Suprapubic skin (tissue), 4 donors: ENCODE measurements around the gene MDM4. TPM values are rescaled to one million over a fixed set of nuclear protein-coding genes. Genes with fewer than 3 reads are reported as not detected.
"Not testable (repeated sequence)": the region's sequence is repeated elsewhere in the genome, so short reads cannot be mapped to it uniquely, and the experiment has no call there.

ENCODE experiments used
- DNase-seq, 2 donors: peaks; one replicate each; pipeline ENCODE4 v3.0.0-alpha.2; 2019; ENCODE audit warnings: low spot score in 2 of 2
- H3K27ac ChIP-seq: fragments of 200-600 bp; sonication (generic); one replicate; pipeline ENCODE4 v1.5.1; 2019
- H3K27me3 ChIP-seq: fragments of 200-600 bp; sonication (generic); one replicate; pipeline ENCODE4 v1.5.1; 2019
- H3K36me3 ChIP-seq: fragments of 200-600 bp; sonication (generic); one replicate; pipeline ENCODE4 v1.5.1; 2019
- H3K4me1 ChIP-seq: fragments of 200-600 bp; sonication (generic); one replicate; pipeline ENCODE4 v1.5.1; 2019
- H3K4me3 ChIP-seq: fragments of 200-600 bp; sonication (generic); one replicate; pipeline ENCODE4 v1.5.1; 2019; ENCODE audit warnings: mild to moderate bottlenecking
- H3K9me3 ChIP-seq: fragments of 200-600 bp; sonication (generic); one replicate; pipeline ENCODE4 v1.5.1; 2019
- EP300 ChIP-seq: sonication (generic); formaldehyde crosslinking; IDR thresholded peaks from one replicate; pipeline ENCODE4 v1.6.1; 2017; ENCODE audit warnings: antibody characterized with exemption
- POLR2A ChIP-seq, 2 donors: fragments of 450-650 bp; IDR thresholded peaks; one replicate each; pipeline ENCODE4 v1.6.1; 2017; ENCODE audit warnings: antibody characterized with exemption in 2 of 2, mild to moderate bottlenecking in 2 of 2, moderate library complexity in 2 of 2
- POLR2AphosphoS5 ChIP-seq, 3 donors: sonication (generic); formaldehyde crosslinking; IDR thresholded peaks; one replicate each; pipeline ENCODE4 v1.6.1; 2017; ENCODE audit warnings: antibody characterized with exemption in 3 of 3
- WGBS: methylation state at CpG from one replicate; pipeline ENCODE4 v1.1.5; 2018; 5-methylcytosine and 5-hydroxymethylcytosine counted together
- total RNA-seq, 4 donors: library from RNA; depleted of rRNA; stranded (reverse); fragments of >200 nt; gene quantifications; one replicate each; pipeline ENCODE4 v1.1.0, GENCODE V29; 2016
- TF ChIP-seq, protein P1 (sequence below), 2 donors: fragments of 200-600 bp in 1 of 2; fragments of 450-650 bp in 1 of 2; sonication (generic) in 1 of 2; IDR thresholded peaks; one replicate each; pipeline ENCODE4 v1.5.1; 2016 to 2019; ENCODE audit warnings: antibody characterized with exemption in 2 of 2, mild to moderate bottlenecking in 1 of 2, moderate library complexity in 1 of 2

Gene MDM4
- total RNA-seq, 4 donors from 2014 or later, result 49.1 to 222 (median 63.2) TPM

DNA sequence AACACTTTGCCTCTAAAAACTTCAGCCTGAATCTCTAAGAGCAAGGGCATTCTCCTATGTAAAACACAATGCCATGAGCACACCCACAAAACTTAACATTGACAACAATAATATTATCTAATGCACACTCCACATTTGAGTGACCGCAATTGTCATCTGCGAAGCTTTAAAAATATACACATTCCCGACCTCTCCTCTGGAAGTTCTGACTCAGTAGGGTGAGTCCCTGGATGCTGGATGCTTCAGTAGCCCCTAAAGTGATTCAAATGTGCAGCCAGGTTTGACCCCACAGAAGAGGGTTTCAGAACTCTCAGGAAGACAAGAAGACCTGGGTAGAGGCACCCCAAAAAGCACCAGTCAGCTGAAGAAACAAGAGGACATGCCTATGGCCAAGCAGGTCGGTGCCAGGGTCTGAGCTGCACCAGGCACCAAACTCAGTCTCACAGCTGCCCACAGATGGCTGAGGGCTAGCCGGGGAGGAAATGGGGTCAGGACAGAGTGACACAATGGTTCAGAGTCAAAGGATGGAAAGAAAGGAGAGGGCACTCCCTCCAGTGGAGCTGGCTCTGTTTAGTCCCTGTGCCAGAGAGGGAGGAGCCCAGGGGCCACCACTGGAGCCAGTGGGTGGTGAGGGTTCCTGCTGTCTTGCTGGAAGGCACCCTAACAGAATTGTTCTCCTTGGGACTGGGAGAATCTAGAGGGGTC lies 39.0 kb upstream of the MDM4 start:
- TF ChIP-seq POLR2AphosphoS5 (IDR thresholded peaks at IDR 0.05) (no peak), POLR2A (IDR thresholded peaks at IDR 0.05) (no peak), EP300 (no peak)
- TF ChIP-seq, protein P1, sequence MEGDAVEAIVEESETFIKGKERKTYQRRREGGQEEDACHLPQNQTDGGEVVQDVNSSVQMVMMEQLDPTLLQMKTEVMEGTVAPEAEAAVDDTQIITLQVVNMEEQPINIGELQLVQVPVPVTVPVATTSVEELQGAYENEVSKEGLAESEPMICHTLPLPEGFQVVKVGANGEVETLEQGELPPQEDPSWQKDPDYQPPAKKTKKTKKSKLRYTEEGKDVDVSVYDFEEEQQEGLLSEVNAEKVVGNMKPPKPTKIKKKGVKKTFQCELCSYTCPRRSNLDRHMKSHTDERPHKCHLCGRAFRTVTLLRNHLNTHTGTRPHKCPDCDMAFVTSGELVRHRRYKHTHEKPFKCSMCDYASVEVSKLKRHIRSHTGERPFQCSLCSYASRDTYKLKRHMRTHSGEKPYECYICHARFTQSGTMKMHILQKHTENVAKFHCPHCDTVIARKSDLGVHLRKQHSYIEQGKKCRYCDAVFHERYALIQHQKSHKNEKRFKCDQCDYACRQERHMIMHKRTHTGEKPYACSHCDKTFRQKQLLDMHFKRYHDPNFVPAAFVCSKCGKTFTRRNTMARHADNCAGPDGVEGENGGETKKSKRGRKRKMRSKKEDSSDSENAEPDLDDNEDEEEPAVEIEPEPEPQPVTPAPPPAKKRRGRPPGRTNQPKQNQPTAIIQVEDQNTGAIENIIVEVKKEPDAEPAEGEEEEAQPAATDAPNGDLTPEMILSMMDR (IDR thresholded peaks at IDR 0.05), result no peak
- no peak for DNase-seq
- H3K4me1 ChIP-seq, result peaks cover 65% of the 10 kb centered on the region
- H3K27me3 ChIP-seq, result no peaks in the 10 kb centered on the region
- no peaks in the 10 kb centered on the region for H3K36me3 ChIP-seq
- WGBS, result 54% methylated on average over 5 of the region's 5 CpGs
- H3K27ac ChIP-seq, result peak overlapping the region; percentile 38
- no peaks in the 10 kb centered on the region for H3K9me3 ChIP-seq
- no peak overlapping the region for H3K4me3 ChIP-seq

DNA sequence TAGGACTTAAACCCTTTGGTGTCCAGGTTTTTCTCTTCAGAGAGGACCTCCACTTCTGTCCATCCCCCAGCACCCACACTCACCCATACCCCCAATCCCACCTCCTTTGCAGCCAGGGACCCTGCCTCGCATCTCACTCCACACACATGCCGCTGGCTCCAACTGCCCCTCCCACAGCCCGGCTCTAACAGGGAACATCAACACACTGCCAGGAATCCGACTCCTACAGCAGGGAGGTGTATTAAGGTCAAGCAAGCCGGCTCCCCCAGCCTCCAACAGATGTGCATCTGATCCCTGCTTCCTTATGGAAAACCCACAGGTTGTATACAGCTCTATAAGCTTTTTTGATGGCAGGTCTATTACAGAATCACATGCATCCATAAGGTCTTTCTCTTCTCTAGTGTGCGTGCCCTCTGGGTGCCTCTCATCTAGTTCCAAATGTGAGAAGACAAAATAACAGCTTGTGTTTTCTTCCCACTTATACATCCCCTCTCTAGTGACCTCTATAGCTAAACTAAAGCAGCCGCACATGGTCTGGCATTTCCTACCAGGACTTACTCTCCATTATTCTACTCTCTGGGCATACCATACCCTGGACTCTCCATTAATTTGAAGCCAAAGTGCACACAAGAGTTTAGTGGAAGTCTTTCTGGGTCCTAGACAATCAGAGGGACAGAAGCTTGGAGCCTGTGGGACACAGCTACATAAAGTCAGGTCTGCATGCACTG lies 37.9 kb upstream of the MDM4 start:
- Histone ChIP-seq H3K9me3 (no peaks in the 10 kb centered on the region), H3K36me3 (no peaks in the 10 kb centered on the region), H3K4me1 (peaks cover 69% of the 10 kb centered on the region), H3K27ac (peak overlapping the region; percentile 69), H3K27me3 (no peaks in the 10 kb centered on the region), H3K4me3 (no peak overlapping the region)
- WGBS, result 39% methylated on average over 7 of the region's 7 CpGs
- TF ChIP-seq, protein P1 (IDR thresholded peaks at IDR 0.05), result no peak
- TF ChIP-seq POLR2A (IDR thresholded peaks at IDR 0.05), result no peak
- TF ChIP-seq EP300, result no peak
- TF ChIP-seq POLR2AphosphoS5 (IDR thresholded peaks at IDR 0.05), result no peak
- no peak for DNase-seq

- TF ChIP-seq, protein P1 (IDR thresholded peaks at IDR 0.05), result no peak
- no peak for TF ChIP-seq POLR2A (IDR thresholded peaks at IDR 0.05)
- TF ChIP-seq POLR2AphosphoS5 (IDR thresholded peaks at IDR 0.05), result no peak
- no peak for TF ChIP-seq EP300
- Histone ChIP-seq H3K4me1 (peaks cover 74% of the 10 kb centered on the region), H3K27me3 (no peaks in the 10 kb centered on the region), H3K4me3 (no peak overlapping the region), H3K27ac (peak overlapping the region; percentile 69), H3K36me3 (no peaks in the 10 kb centered on the region), H3K9me3 (no peaks in the 10 kb centered on the region)
- DNase-seq, result no peak
- 48% methylated on average over 2 of the region's 2 CpGs for WGBS
These were observed 37.3 kb upstream of the MDM4 start for GRCh38 chr1:204478921-204479320.

DNA sequence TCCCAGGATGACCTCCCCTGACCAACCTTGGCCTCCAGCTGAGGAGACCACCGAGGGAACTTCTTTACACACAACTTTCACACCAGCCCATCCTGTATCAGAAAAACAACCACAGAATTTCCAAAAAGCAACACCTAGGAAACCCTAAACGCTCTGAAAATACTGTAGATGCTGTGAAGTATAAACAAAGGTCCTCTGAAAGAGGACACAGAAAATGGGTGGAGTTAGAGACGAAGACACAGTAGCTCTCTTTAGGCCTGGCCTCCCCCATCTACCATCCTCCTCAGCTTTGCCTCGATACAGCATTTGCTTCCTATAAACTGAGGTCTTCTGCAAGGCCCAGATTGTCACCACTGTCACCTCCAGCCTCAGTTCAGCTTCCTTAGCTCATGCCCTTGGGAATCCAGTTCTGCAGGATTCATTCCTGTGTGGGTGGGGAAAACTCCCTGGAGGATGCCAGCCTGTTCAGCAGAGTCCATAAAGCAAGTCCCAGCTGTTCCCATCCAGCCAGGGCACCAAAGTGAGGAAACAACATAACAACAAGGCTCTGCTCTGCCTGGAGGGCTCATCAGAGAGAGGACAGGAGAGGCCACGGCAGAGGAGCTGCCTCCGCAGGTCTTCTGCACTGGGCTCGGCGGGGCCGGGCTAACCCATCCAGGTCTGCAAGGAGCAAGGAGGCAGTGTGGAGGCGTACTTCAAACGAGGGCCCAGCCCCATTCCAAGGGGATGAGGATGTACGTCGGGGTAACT lies 36.6 kb upstream of the MDM4 start:
- WGBS, result 50% methylated on average over 5 of the region's 13 CpGs
- Histone ChIP-seq H3K4me3 (no peak overlapping the region), H3K27ac (peak overlapping the region; percentile 69), H3K9me3 (no peaks in the 10 kb centered on the region), H3K36me3 (no peaks in the 10 kb centered on the region), H3K4me1 (peaks cover 77% of the 10 kb centered on the region), H3K27me3 (no peaks in the 10 kb centered on the region)
- TF ChIP-seq EP300 (no peak), POLR2AphosphoS5 (IDR thresholded peaks at IDR 0.05) (peak in 1 of 3 donors; percentile 58), POLR2A (IDR thresholded peaks at IDR 0.05) (no peak)
- DNase-seq, result no peak

- WGBS, result 25% methylated on average over 1 of the region's 8 CpGs
- peaks cover 77% of the 10 kb centered on the region for H3K4me1 ChIP-seq
- peak overlapping the region; percentile 59 for H3K27ac ChIP-seq
- no peaks in the 10 kb centered on the region for H3K36me3 ChIP-seq
- DNase-seq, result no peak
- H3K9me3 ChIP-seq, result no peaks in the 10 kb centered on the region
- TF ChIP-seq POLR2A (IDR thresholded peaks at IDR 0.05), result no peak
- H3K27me3 ChIP-seq, result no peaks in the 10 kb centered on the region
- no peak overlapping the region for H3K4me3 ChIP-seq
These were observed 35.7 kb upstream of the MDM4 start for GRCh38 chr1:204480515-204480914.

- Histone ChIP-seq H3K9me3 (no peaks in the 10 kb centered on the region), H3K27me3 (no peaks in the 10 kb centered on the region), H3K4me1 (peaks cover 44% of the 10 kb centered on the region), H3K36me3 (no peaks in the 10 kb centered on the region), H3K27ac (no peak overlapping the region), H3K4me3 (no peak overlapping the region)
- DNase-seq, result no peak
- TF ChIP-seq POLR2AphosphoS5 (IDR thresholded peaks at IDR 0.05) (no peak), EP300 (no peak), POLR2A (IDR thresholded peaks at IDR 0.05) (no peak)
- TF ChIP-seq, protein P1 (IDR thresholded peaks at IDR 0.05), result no peak
- WGBS, result 79% methylated on average over 7 of the region's 7 CpGs
These were observed 32.4 kb upstream of the MDM4 start for GRCh38 chr1:204483791-204484190.

DNA sequence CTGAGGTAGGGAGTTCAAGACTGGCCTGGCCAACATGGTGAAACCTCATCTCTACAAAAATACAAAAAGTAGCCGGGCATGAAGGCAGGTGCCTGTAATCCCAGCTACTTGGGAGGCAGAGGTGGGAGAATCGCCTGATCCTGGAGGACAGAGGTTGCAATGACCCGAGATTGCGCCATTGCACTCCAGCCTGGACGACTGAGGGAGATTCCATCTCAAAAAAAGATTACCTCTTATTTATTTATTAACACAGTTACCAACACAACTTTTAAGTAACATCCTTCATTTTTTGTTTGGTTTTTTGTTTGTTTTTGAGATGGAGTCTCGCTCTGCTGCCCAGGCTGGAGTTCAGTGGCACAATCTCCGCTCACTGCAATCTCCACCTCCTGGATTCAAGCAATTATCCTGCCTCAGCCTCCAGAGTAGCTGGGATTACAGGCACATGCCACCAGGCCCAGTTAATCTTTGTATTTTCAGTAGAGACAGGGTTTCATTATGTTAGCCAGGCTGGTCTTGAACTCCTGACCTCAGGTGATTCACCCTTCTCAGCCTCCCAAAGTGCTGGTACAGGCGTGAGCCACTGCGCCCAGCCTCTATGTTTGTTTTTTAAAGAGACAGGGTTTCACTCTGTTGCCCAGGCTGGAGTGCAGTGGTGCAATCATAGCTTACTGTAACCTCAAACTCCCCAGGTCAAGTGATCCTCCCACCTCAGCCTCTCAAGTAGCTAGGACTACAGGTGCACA lies 29.5 kb upstream of the MDM4 start:
- not testable (repeated sequence) for H3K36me3 ChIP-seq, H3K4me3 ChIP-seq, H3K27me3 ChIP-seq, DNase-seq, H3K9me3 ChIP-seq, H3K27ac ChIP-seq
- H3K4me1 ChIP-seq, result peaks cover 27% of the 10 kb centered on the region
- WGBS, result 89% methylated on average over 9 of the region's 9 CpGs
